Loucy (cell line): ENCODE measurements around the gene PRMT3.

ENCODE experiments used
- H2AFZ ChIP-seq: fragments of 200-600 bp; sonication (generic); 2 replicates; pipeline ENCODE4 v1.6.0; 2016; ENCODE audit warnings: antibody characterized with exemption, mild to moderate bottlenecking, low read length, moderate library complexity
- H3F3A ChIP-seq: fragments of 200-600 bp; 2 replicates; pipeline ENCODE4 v1.6.0; 2016; ENCODE audit warnings: antibody characterized with exemption, low read depth, mild to moderate bottlenecking
- H3K27me3 ChIP-seq: fragments of 200-600 bp; sonication (generic); 2 replicates; pipeline ENCODE4 v1.6.1; 2014; ENCODE audit warnings: low read length, mild to moderate bottlenecking; ENCODE audit not compliant: insufficient read depth, poor library complexity, severe bottlenecking
- H3K36me3 ChIP-seq: fragments of 200-600 bp; sonication (generic); 2 replicates; pipeline ENCODE4 v1.6.1; 2016; ENCODE audit warnings: low read length; ENCODE audit not compliant: insufficient read depth
- H3K4me1 ChIP-seq: fragments of 200-600 bp; sonication (generic); 2 replicates; pipeline ENCODE4 v1.5.1; 2014; ENCODE audit warnings: low read length, mild to moderate bottlenecking; ENCODE audit not compliant: insufficient read depth, poor library complexity, severe bottlenecking
- H3K4me2 ChIP-seq: fragments of 200-600 bp; sonication (generic); 2 replicates; pipeline ENCODE4 v1.6.0; 2014; ENCODE audit warnings: antibody characterized with exemption, low read length, low read depth, mild to moderate bottlenecking; ENCODE audit not compliant: poor library complexity, severe bottlenecking
- H3K4me3 ChIP-seq: fragments of 200-600 bp; sonication (generic); 2 replicates; pipeline ENCODE4 v1.5.1; 2014; ENCODE audit warnings: low read length, mild to moderate bottlenecking, mixed read lengths; ENCODE audit not compliant: poor library complexity, severe bottlenecking
- H3K79me2 ChIP-seq: fragments of 200-600 bp; sonication (generic); 2 replicates; pipeline ENCODE4 v1.6.1; 2014; ENCODE audit warnings: low read length; ENCODE audit not compliant: insufficient read depth
- H3K9ac ChIP-seq: fragments of 200-600 bp; sonication (generic); 2 replicates; pipeline ENCODE4 v1.6.0; 2014; ENCODE audit warnings: mild to moderate bottlenecking, low read depth, low read length, moderate library complexity; ENCODE audit not compliant: poor library complexity, severe bottlenecking
- H3K9me2 ChIP-seq: fragments of 200-600 bp; sonication (generic); replicated peaks from 2 replicates; pipeline ENCODE4 v1.6.1; 2016; ENCODE audit warnings: low read depth, low read length, mixed read lengths
- H3K9me3 ChIP-seq: fragments of 200-600 bp; sonication (generic); 2 replicates; pipeline ENCODE4 v1.6.1; 2014; ENCODE audit warnings: mild to moderate bottlenecking, antibody characterized with exemption, low read length, low read depth; ENCODE audit not compliant: insufficient read depth
- H4K20me1 ChIP-seq: fragments of 200-600 bp; sonication (generic); 2 replicates; pipeline ENCODE4 v1.6.0; 2014; ENCODE audit warnings: antibody characterized with exemption, low read length, mild to moderate bottlenecking; ENCODE audit not compliant: insufficient read depth, poor library complexity, severe bottlenecking
- EZH2phosphoT487 ChIP-seq: fragments of 200-600 bp; IDR thresholded peaks from 2 replicates; pipeline ENCODE4 v1.6.1; 2018; ENCODE audit warnings: antibody characterized with exemption, mild to moderate bottlenecking, moderate library complexity, borderline replicate concordance
- TF ChIP-seq, protein P1 (sequence below): fragments of 200-600 bp; sonication (generic); conservative IDR thresholded peaks from 2 replicates; pipeline ENCODE4 v1.5.1; 2014; ENCODE audit warnings: mild to moderate bottlenecking, antibody characterized with exemption, low read length

Gene PRMT3

DNA sequence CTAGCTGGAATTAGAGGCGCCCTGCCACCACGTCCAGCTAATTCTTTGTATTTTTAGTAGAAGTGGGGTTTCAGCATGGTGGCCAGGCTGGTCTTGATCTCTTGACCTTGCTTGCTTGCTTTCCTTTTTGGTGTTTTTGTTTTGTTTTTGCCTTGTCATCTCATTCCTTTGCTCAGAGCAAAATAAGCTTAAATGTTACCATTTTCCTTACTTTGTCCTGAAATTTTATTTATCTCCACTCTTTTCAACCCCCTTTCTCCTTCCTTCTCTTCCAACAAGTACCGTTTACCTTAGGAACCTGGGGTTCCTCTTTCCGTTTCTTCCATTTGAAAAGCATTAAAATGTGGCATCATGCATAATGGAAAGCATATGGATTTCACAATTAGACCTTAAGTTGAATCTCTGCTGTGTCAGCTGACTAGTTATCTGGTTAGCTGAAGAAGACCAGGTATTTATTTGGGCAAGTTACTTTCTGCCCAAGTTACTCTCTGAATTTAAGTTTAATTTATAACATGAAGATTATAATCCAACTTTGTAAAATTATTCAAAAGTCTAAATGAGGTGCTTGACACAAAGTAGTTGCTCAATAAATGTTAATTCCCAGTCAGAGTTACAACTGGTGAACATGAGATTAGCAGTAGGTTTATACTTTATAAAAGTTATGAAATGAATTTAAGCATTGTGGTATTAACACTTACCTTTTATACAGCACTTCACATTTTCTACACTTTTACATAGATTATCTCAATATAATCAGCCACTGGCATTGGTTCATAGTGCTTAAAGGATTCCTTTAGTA lies 69.7 kb downstream of the PRMT3 start:
- Histone ChIP-seq H3K9me3 (no peaks in the 10 kb centered on the region), H4K20me1 (no peaks in the 10 kb centered on the region), H3K27me3 (no peaks in the 10 kb centered on the region), H3K4me1 (no peaks in the 10 kb centered on the region), H3K9ac (no peak overlapping the region), H3K9me2 (no peaks in the 10 kb centered on the region), H3F3A (no peaks in the 10 kb centered on the region), H2AFZ (no peak overlapping the region), H3K79me2 (no peaks in the 10 kb centered on the region), H3K4me2 (no peak overlapping the region), H3K4me3 (no peak overlapping the region), H3K36me3 (peaks cover 7% of the 10 kb centered on the region)
- TF ChIP-seq EZH2phosphoT487, result no peak
- TF ChIP-seq, protein P1, sequence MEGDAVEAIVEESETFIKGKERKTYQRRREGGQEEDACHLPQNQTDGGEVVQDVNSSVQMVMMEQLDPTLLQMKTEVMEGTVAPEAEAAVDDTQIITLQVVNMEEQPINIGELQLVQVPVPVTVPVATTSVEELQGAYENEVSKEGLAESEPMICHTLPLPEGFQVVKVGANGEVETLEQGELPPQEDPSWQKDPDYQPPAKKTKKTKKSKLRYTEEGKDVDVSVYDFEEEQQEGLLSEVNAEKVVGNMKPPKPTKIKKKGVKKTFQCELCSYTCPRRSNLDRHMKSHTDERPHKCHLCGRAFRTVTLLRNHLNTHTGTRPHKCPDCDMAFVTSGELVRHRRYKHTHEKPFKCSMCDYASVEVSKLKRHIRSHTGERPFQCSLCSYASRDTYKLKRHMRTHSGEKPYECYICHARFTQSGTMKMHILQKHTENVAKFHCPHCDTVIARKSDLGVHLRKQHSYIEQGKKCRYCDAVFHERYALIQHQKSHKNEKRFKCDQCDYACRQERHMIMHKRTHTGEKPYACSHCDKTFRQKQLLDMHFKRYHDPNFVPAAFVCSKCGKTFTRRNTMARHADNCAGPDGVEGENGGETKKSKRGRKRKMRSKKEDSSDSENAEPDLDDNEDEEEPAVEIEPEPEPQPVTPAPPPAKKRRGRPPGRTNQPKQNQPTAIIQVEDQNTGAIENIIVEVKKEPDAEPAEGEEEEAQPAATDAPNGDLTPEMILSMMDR, result no peak

DNA sequence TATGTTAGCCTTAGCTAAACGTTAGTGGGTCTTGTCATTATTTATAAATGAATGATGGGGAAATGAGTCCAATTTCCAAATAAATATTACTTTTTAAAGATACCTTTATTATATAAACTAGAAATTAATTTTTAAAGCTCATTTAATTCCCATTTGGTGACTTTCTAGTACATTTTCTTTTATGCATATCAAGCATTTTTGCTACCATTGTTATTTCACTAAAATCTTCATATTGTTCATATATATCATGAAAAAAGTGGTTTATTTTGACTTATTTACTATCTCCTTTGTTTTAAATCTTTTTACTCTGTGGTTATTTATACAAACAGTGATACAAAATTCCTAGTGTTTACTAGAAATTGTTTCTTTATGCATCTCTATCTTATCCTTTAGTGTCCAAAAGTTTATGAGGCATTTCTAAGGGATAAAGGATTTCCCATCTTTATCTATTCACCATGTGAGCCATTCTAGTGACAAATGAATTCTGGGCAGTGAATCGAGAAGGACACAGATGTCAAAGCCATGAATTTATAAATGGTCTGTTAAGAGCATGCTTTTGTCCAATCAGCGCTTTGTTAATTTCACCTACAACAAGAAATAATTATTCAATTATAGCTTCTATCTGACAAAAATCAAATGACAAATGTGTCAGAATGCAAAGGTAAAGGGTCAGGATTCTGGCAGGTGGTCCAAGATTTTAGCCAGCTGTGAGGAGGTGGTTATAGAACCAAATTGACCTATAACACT lies 70.6 kb downstream of the PRMT3 start:
- Histone ChIP-seq H3K4me3 (no peak overlapping the region), H3K79me2 (no peaks in the 10 kb centered on the region), H3K9me3 (no peaks in the 10 kb centered on the region), H4K20me1 (no peaks in the 10 kb centered on the region), H3K9ac (no peak overlapping the region), H3K36me3 (peaks cover 8% of the 10 kb centered on the region), H3K4me1 (no peaks in the 10 kb centered on the region), H3K9me2 (no peaks in the 10 kb centered on the region), H2AFZ (no peak overlapping the region), H3F3A (no peaks in the 10 kb centered on the region), H3K4me2 (no peak overlapping the region), H3K27me3 (no peaks in the 10 kb centered on the region)
- TF ChIP-seq EZH2phosphoT487, result no peak
- TF ChIP-seq, protein P1, result no peak

DNA sequence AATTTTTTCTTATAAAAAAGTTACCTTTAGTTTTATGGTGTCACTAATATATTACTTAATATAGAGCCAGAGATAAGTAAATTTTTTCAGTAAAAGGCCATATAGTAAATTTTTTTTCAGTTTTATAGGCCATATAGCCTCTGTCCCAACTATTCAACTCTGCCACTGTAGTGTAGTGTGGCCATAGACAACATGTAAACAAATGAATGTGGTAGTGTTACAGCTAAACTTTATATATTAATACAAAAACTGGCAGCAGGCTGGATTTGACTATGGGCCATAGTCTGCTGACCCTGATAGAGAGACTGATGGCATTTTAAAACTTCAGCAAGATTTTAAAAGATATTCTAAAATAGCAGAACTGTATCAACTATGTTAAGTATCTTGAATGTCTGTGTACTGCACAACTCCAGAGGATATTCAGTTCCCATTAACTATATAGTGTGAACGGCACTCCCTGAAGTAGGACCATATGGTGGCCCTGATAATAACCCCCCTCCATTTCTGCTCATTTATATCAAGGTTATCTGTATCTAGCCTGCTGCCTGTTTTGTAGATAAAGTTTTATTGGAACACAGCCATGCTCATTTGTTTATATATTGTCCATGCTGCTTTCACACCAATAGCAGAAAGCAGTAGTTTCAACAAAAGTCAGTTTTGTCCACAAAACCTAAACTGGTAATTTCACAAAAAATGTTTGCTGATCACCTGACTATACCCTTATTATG lies 71.6 kb downstream of the PRMT3 start:
- Histone ChIP-seq H3K27me3 (no peaks in the 10 kb centered on the region), H4K20me1 (no peaks in the 10 kb centered on the region), H3K4me2 (no peak overlapping the region), H3K4me3 (no peak overlapping the region), H3F3A (no peaks in the 10 kb centered on the region), H3K9ac (no peak overlapping the region), H3K36me3 (peaks cover 10% of the 10 kb centered on the region), H3K9me2 (no peaks in the 10 kb centered on the region), H2AFZ (no peak overlapping the region), H3K79me2 (no peaks in the 10 kb centered on the region), H3K9me3 (no peaks in the 10 kb centered on the region), H3K4me1 (no peaks in the 10 kb centered on the region)
- no peak for TF ChIP-seq EZH2phosphoT487
- TF ChIP-seq, protein P1, result no peak
